GM12892 (cell line): ENCODE results near the gene ITGB1.

Experiments
- DNase-seq: peaks from one replicate; pipeline ENCODE4 v3.0.0; 2011; ENCODE audit not compliant: insufficient read length
- FAIRE-seq: peaks from 2 replicates; lab custom pipeline; 2011; peaks lifted over from hg19 to GRCh38; lab: Jason Lieb, UNC
- POLR2A ChIP-seq: IDR thresholded peaks from 2 replicates; pipeline ENCODE4 v1.6.1; 2011; ENCODE audit warnings: low read depth, low read length, control low read depth
- POLR2AphosphoS5 ChIP-seq: IDR thresholded peaks from 2 replicates; pipeline ENCODE4 v1.6.1; 2011; ENCODE audit warnings: low read depth, low read length, control low read depth
- TAF1 ChIP-seq: IDR thresholded peaks from 2 replicates; pipeline ENCODE4 v1.6.1; 2011; ENCODE audit warnings: low read depth, mild to moderate bottlenecking, control low read depth, low read length, borderline replicate concordance

ITGB1 gene

GRCh38 chr10:32976338-32976737 is 18.3 kb upstream of the ITGB1 start:
- TF ChIP-seq TAF1 (no peak), POLR2AphosphoS5 (no peak)
- no peak for DNase-seq
- no peak for FAIRE-seq

GRCh38 chr10:32972929-32973328 is 14.9 kb upstream of the ITGB1 start:
- TF ChIP-seq POLR2A = no peak
- no peak for TF ChIP-seq POLR2AphosphoS5
- no peak for TF ChIP-seq TAF1
- DNase-seq = no peak
- FAIRE-seq = no peak

- FAIRE-seq = peak; percentile 14
- TF ChIP-seq POLR2A (no peak), POLR2AphosphoS5 (no peak), TAF1 (no peak)
- DNase-seq = no peak
Measured at GRCh38 chr10:32972460-32972859, 14.4 kb upstream of the ITGB1 start.

GRCh38 chr10:32971536-32972091 is 13.6 kb upstream of the ITGB1 start:
- TF ChIP-seq POLR2AphosphoS5 (no peak), TAF1 (no peak)
- no peak for DNase-seq
- FAIRE-seq = no peak

- FAIRE-seq = no peak
- TF ChIP-seq TAF1 = no peak
- no peak for TF ChIP-seq POLR2A
- TF ChIP-seq POLR2AphosphoS5 = no peak
- DNase-seq = no peak
Measured at GRCh38 chr10:32970910-32971309, 12.9 kb upstream of the ITGB1 start.

GRCh38 chr10:32964270-32964669 is 6.2 kb upstream of the ITGB1 start:
- TF ChIP-seq POLR2A (no peak), TAF1 (no peak), POLR2AphosphoS5 (no peak)
- no peak for DNase-seq
- FAIRE-seq = no peak

GRCh38 chr10:32963096-32963495 is 5.1 kb upstream of the ITGB1 start:
- FAIRE-seq = no peak
- no peak for TF ChIP-seq POLR2AphosphoS5
- TF ChIP-seq TAF1 = no peak
- TF ChIP-seq POLR2A = no peak
- no peak for DNase-seq

GRCh38 chr10:32962521-32962920 is 4.5 kb upstream of the ITGB1 start:
- FAIRE-seq = no peak
- no peak for DNase-seq
- TF ChIP-seq TAF1 (no peak), POLR2AphosphoS5 (no peak), POLR2A (no peak)

GRCh38 chr10:32961895-32962369 is 3.9 kb upstream of the ITGB1 start:
- TF ChIP-seq POLR2A = no peak
- DNase-seq (no peak), FAIRE-seq (no peak)

- DNase-seq (no peak), FAIRE-seq (no peak)
- TF ChIP-seq TAF1 (no peak), POLR2AphosphoS5 (no peak), POLR2A (no peak)
Measured at GRCh38 chr10:32961343-32961894, 3.4 kb upstream of the ITGB1 start.

- FAIRE-seq (peak; percentile 5), DNase-seq (no peak)
- no peak for TF ChIP-seq TAF1
- TF ChIP-seq POLR2AphosphoS5 = no peak
- no peak for TF ChIP-seq POLR2A
Measured at GRCh38 chr10:32960022-32960421, 2.0 kb upstream of the ITGB1 start.
